Mucosa of descending colon (tissue), 3 donors: ENCODE measurements around the gene MT1E. TPM values are rescaled to one million over a fixed set of nuclear protein-coding genes. Genes with fewer than 3 reads are reported as not detected.
"Not testable (repeated sequence)": the region's sequence is repeated elsewhere in the genome, so short reads cannot be mapped to it uniquely, and the experiment has no call there.

Experiments used
- ATAC-seq: fragments of 200-7000 bp; cut with Tn5 transposase; one replicate; pipeline ENCODE4 v1.9.1; 2020; ENCODE audit warnings: mild to moderate bottlenecking, moderate library complexity
- DNase-seq, 3 donors: peaks; one replicate each; pipeline ENCODE4 v3.0.0-alpha.2; 2020
- H3K36me3 ChIP-seq: fragments of 200-600 bp; one replicate; pipeline ENCODE4 v1.8.0; 2021; ENCODE audit warnings: low read depth, mild to moderate bottlenecking
- H3K4me1 ChIP-seq: fragments of 200-600 bp; one replicate; pipeline ENCODE4 v1.8.0; 2021; ENCODE audit warnings: low read depth, mild to moderate bottlenecking
- H3K4me3 ChIP-seq: fragments of 200-600 bp; one replicate; pipeline ENCODE4 v1.8.0; 2021; ENCODE audit warnings: mild to moderate bottlenecking
- H3K9me3 ChIP-seq: fragments of 200-600 bp; one replicate; pipeline ENCODE4 v1.8.0; 2021; ENCODE audit warnings: mild to moderate bottlenecking
- CTCF ChIP-seq: fragments of 200-600 bp; IDR thresholded peaks from one replicate; pipeline ENCODE4 v1.8.0; 2022; ENCODE audit warnings: antibody characterized with exemption, mild to moderate bottlenecking
- intact Hi-C, 2 donors: fragments of 100-400 bp; cut with DNase I in 1 of 2; cut with micrococcal nuclease in 1 of 2; formaldehyde crosslinking; loops; one replicate each; pipeline versions ENCODE4 v1.11.0 to v1.11.1; 2022; cut with DNase I, micrococcal nuclease
- total RNA-seq, 3 donors: library from RNA; stranded (reverse); fragmentation: NEBNext Ultra II Directional in 2 of 3; extraction: Animal tissue kit (Norgen Biotek cat#: 25700) in 2 of 3; gene quantifications; one replicate each; pipeline versions ENCODE4 v1.2.1 to v1.2.4, GENCODE V29; 2021 to 2023
- donor health status: DM: no; HTN: no; CAD: no; lungs with moderate emphysema.
- donor health status: DM: no; HTN: no; CAD: no.
- donor health status: DM: no; HTN: yes; CAD: no.

The MT1E gene
- total RNA-seq, 3 donors from 2014 or later, result 86.6 to 343 (median 237) TPM

DNA sequence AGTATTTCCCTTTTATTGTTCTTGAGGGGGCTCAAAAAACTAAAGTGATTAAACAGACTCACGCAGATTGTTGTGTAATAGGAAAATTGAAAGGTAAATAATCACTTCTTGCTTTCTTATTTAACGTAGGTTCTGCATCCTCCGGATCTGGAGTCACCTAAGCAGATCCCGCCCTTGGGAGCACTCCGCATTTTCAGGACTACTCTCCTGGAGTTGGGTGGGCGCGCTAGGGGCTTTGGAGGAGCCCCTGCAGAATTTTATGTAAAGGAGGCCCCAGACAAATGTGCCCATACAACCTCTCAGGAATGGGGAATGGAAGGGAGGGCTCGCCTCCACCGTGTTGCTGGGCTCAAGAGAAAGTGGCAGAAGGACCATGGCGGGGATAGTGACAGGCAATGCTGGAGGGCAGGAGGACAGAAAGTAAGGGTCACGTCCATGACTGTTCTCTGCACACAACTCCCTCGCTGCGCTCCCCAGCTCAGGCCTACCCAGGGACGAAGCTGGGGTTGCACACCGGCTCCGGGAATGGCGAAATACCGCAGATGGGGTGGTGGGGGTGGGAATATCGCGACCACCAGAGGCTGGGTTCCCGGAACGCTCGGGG lies 8.9 kb upstream of the MT1E start:
- H3K9me3 ChIP-seq, result no peaks in the 10 kb centered on the region
- TF ChIP-seq CTCF, result no peak
- intact Hi-C loops, result no loop called here
- DNase-seq (no peak), ATAC-seq (peak; percentile 14)
- H3K4me1 ChIP-seq, result peaks cover 7% of the 10 kb centered on the region
- no peaks in the 10 kb centered on the region for H3K36me3 ChIP-seq
- no peak overlapping the region for H3K4me3 ChIP-seq

GRCh38 chr16:56617212-56618085 lies 8.1 kb upstream of the MT1E start:
- no peak for TF ChIP-seq CTCF
- no peaks in the 10 kb centered on the region for H3K36me3 ChIP-seq
- no peak overlapping the region for H3K4me3 ChIP-seq
- intact Hi-C loops, result no loop called here
- DNase-seq (peak; percentile 83 to 87 (median 83)), ATAC-seq (peak; percentile 98)
- no peaks in the 10 kb centered on the region for H3K9me3 ChIP-seq
- peaks cover 7% of the 10 kb centered on the region for H3K4me1 ChIP-seq

DNA sequence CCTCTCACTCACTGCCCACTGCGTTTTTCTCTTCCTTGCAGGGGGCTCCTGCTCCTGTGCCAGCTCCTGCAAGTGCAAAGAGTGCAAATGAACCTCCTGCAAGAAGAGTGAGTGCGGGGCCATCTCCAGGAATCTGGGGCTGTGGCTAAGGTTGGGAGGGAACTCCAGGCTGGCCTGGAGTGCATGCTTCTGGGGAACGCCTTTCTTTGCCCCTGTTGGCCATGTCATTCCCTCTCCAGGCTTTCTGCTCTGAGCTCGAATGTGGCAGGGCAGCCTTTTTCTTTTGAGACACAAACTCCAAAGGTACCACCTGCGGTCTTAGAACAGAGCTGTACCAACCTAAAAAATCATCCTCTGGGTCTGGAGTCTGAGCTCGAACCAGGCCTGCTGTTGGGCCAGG lies 7.4 kb upstream of the MT1E start:
- no peak overlapping the region for H3K4me3 ChIP-seq
- no peak for TF ChIP-seq CTCF
- DNase-seq, result no peak
- intact Hi-C loops, result no loop called here
- H3K36me3 ChIP-seq, result no peaks in the 10 kb centered on the region
- no peaks in the 10 kb centered on the region for H3K9me3 ChIP-seq
- H3K4me1 ChIP-seq, result peaks cover 7% of the 10 kb centered on the region
- ATAC-seq, result no peak

- ATAC-seq, result no peak
- Histone ChIP-seq H3K36me3 (no peaks in the 10 kb centered on the region), H3K4me3 (no peak overlapping the region), H3K9me3 (no peaks in the 10 kb centered on the region), H3K4me1 (peaks cover 12% of the 10 kb centered on the region)
- no peak for TF ChIP-seq CTCF
- no peak for DNase-seq
- intact Hi-C loops, result no loop called here
These were observed 5.2 kb upstream of the MT1E start for GRCh38 chr16:56620339-56620897.

- intact Hi-C loops, DNase-seq, ATAC-seq, H3K4me3 ChIP-seq, H3K36me3 ChIP-seq, H3K9me3 ChIP-seq: not testable (repeated sequence)
- H3K4me1 ChIP-seq, result peaks cover 12% of the 10 kb centered on the region
These were observed 3.7 kb upstream of the MT1E start for GRCh38 chr16:56621665-56622445.

GRCh38 chr16:56623184-56623583 lies 2.4 kb upstream of the MT1E start:
- intact Hi-C loops, ATAC-seq: not testable (repeated sequence)

More at GRCh38 chr16:56623184-56623583, 2.4 kb upstream of the MT1E start:
- not testable (repeated sequence) for H3K36me3 ChIP-seq, H3K9me3 ChIP-seq, DNase-seq, H3K4me1 ChIP-seq, H3K4me3 ChIP-seq
